ACHN (cell line): ENCODE measurements around the gene CDC37L1.

Experiments
- DNase-seq: peaks from one replicate; pipeline ENCODE4 v3.0.0-alpha.2; 2015
- in situ Hi-C: cut with HindIII; loops from 2 replicates; pipeline ENCODE4 v1.10.0; 2017; ENCODE audit warnings: low sequenced_read_pairs, low pct_ligation_motif_present, low pct_unique_long_range_greater_than_20kb

CDC37L1 gene

GRCh38 chr9:4701526-4701925 is 22.2 kb downstream of the CDC37L1 start:
- in situ Hi-C loops, result no loop called here
- DNase-seq, result no peak

DNA sequence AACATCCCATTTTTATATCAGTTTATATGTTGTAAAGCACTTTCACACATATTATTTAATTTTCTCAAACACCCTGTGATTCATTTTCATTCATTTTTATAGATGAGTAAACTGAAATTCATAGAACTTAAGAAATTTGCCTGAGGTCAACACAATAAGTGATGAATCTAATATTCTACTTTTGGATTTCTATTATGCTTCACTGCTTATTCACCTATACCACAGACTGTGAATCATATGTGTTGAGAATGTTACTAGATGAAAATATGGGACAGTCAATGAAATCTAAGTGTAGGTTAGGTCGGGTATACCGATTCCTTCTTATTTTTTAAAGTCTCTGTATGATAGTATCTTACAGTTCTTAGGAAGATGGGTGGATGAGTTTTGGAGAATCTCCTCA is 24.8 kb downstream of the CDC37L1 start:
- in situ Hi-C loops, result no loop called here
- DNase-seq, result no peak

DNA sequence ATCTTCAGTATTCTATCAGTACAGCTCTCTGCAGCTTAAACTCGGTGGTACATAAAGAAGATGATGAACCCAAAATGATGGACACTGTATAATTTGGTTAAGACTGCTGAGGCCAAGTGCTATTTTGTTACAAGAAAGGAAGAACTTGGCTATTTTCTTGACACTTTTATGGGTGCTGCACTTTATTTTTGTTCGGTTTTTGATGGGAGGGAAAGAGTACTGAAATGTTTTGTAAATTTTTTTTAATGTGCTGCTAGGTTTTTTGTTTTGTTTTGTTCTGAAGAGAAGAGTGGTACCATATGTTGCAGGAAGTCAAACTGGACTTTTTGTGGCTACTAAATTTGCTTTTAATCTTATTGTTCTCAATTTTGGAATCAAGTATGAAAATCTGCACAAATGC is 26.7 kb downstream of the CDC37L1 start:
- in situ Hi-C loops, result no loop called here

GRCh38 chr9:4706971-4707622 is 27.7 kb downstream of the CDC37L1 start:
- no peak for DNase-seq
- in situ Hi-C loops, result no loop called here

More for the DNA sequence above, 26.7 kb downstream of the CDC37L1 start:
- DNase-seq, result no peak

GRCh38 chr9:4709380-4709779 is 30.0 kb downstream of the CDC37L1 start:
- no peak for DNase-seq

DNA sequence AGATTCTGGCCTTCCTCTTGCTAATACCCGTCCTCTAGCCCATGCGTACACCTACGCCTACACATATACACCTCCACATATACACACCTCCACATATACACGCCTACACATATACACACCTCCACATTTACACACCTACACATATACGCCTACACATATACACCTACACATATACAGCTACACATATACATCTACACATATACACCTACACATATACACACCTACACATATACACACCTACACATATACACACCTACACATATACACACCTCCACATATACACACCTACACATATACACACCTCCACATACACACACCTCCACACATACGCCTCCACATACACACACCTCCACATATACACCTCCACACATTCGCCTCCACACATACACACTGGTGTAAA is 34.5 kb downstream of the CDC37L1 start:
- DNase-seq, result no peak
- in situ Hi-C loops, result no loop called here

More at GRCh38 chr9:4709380-4709779, 30.0 kb downstream of the CDC37L1 start:
- in situ Hi-C loops, result no loop called here

- in situ Hi-C loops, result no loop called here
- DNase-seq, result no peak
Measured at GRCh38 chr9:4714266-4715016, 35.1 kb downstream of the CDC37L1 start.

DNA sequence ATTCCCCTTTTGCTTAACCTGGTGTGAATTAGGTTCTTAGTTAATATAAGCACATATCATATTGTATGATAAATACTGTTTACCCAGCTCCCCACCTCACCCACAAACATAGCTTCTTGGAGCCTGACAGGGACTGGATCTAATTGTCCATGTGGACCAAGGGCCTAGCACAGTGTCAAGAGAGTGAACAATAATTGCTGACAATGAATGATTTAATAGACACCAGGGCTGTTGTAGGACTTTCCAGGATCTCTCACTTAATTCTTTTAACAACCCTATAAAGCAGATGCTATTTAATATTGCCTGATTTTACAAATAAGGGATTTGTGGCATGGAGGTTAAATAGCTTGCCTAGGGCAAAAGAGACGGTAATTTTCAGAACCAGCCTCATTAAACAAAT is 36.8 kb downstream of the CDC37L1 start:
- no peak for DNase-seq
- in situ Hi-C loops, result no loop called here

- in situ Hi-C loops, result no loop called here
- DNase-seq, result no peak
Measured at GRCh38 chr9:4717815-4718214, 38.4 kb downstream of the CDC37L1 start.

GRCh38 chr9:4718911-4719310 is 39.5 kb downstream of the CDC37L1 start:
- in situ Hi-C loops, result no loop called here
- no peak for DNase-seq

GRCh38 chr9:4721736-4722135 is 42.4 kb downstream of the CDC37L1 start:
- in situ Hi-C loops, result no loop called here
- no peak for DNase-seq

- DNase-seq, result no peak
- in situ Hi-C loops, result no loop called here
Measured at GRCh38 chr9:4725706-4726442, 46.5 kb downstream of the CDC37L1 start.

GRCh38 chr9:4727593-4727992 is 48.2 kb downstream of the CDC37L1 start:
- DNase-seq, result no peak
- in situ Hi-C loops, result no loop called here

DNA sequence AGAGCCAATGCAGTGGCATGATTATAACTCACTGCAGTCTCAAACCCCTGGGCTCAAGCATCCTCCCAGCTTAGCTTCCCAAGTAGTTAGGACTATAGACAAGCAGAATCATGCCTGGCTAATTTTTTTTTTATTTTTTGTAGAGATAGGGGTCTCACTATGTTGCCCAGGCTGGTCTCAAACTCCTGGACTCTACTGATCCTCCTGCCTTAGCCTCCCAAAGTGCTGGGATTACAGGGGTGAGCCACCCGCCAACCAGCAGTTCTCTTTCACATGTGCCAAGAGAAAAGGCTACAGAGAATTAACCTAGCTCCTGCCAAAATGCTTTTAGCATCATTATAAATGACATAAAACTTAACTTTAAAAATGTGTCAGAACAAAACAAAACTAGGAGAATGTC is 53.5 kb downstream of the CDC37L1 start:
- in situ Hi-C loops, result no loop called here
- no peak for DNase-seq

DNA sequence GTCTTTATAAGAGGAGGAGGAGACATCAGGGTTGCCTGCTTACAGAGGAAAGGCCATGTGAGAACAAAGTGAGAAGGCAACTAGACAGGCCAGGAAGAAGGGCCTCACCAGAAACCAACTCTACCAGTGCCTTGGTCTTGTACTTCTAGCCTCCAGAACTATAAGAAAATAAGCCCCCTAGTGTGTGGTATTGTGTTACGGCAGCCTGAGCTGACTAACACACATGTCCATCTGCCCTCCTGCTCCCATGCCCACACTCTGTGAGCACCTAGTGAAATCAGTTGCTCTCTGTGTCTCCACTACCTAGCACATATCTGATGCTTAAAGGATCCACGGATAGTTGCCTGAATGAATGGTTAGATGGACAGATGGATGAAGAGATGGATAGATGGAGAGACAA is 54.8 kb downstream of the CDC37L1 start:
- in situ Hi-C loops, result no loop called here
- no peak for DNase-seq

- DNase-seq, result no peak
- in situ Hi-C loops, result no loop called here
Measured at GRCh38 chr9:4738866-4739586, 59.7 kb downstream of the CDC37L1 start.

DNA sequence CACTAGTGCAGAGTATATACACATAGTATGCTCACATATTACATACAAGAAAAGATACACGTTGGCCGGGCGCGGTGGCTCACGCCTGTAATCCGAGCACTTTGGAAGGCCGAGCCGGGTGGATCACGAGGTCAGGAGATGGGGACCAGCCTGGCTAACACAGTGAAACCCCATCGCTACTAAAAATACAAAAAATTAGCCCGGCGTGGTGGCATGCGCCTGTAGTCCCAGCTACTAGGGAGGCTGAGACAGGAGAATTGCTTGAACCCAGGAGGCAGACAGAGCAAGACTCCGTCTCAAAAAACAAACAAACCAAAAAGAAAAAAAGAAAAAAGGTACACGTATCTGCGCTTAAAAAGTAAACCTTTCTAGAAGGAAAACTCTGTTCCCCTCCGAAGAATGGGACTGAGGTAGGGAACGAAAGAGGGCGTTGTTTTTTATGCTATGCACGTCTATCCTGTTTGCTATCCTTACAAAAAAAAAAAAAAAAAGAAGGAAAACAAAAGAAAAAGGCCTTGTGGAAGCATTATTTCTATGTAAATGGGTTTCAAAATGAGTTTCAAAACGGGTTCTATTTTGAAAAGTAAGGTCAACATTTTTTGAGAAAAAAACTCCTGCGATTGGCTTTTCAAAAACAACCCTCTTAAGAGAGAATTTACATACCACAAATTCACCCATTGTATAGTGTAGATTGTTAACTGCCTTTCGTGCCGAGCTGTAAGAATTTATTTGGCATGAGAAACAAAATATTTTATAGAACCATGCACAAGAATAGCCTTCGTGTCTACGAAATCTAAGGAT is 60.4 kb downstream of the CDC37L1 start:
- DNase-seq, result peak; percentile 19
- in situ Hi-C loops, result no loop called here

DNA sequence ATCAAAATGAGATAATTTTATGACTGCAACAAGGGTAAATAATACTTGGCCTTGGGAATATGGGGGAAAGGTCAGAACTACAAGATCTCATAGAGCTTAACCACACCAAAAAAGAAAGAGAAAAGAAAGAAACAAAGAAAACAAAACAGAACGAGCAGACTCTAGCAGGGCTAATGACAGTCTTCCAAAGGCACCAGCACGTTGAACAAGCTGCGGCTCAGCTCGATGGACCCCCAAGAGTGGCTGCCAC is 60.9 kb downstream of the CDC37L1 start:
- DNase-seq, result no peak
- in situ Hi-C loops, result no loop called here
